Peyer's patch (tissue), 4 donors: ENCODE data around the gene ARF5. TPM values are rescaled to one million over a fixed set of nuclear protein-coding genes. Genes with fewer than 3 reads are reported as not detected.

Experiments used
- DNase-seq, 3 donors: peaks; one replicate each; pipeline ENCODE4 v3.0.0-alpha.2; 2017 to 2019
- H3K27ac ChIP-seq, 4 donors: fragments of 200-600 bp; sonication (generic); one replicate each; pipeline ENCODE4 v1.5.1; 2016 to 2019
- H3K27me3 ChIP-seq, 2 donors: fragments of 200-600 bp; sonication (generic); one replicate each; pipeline ENCODE4 v1.5.1; 2019
- H3K36me3 ChIP-seq, 3 donors: fragments of 200-600 bp; sonication (generic); one replicate each; pipeline ENCODE4 v1.5.1; 2016 to 2019
- H3K4me1 ChIP-seq, 4 donors: fragments of 200-600 bp; sonication (generic); one replicate each; pipeline ENCODE4 v1.5.1; 2016 to 2019
- H3K4me3 ChIP-seq, 4 donors: fragments of 200-600 bp; sonication (generic); 1 replicate in 3 of 4; 2 replicates in 1 of 4; pipeline ENCODE4 v1.5.1; 2016 to 2019; ENCODE audit warnings: mild to moderate bottlenecking in 1 of 4
- H3K9me3 ChIP-seq, 4 donors: fragments of 200-600 bp; sonication (generic); one replicate each; pipeline ENCODE4 v1.5.1; 2016 to 2019; ENCODE audit warnings: mild to moderate bottlenecking in 1 of 4
- CTCF ChIP-seq, 6 experiments: fragments of 450-650 bp in 4 of 6; fragments of 200-600 bp in 2 of 6; sonication (generic) in 1 of 6; IDR thresholded peaks; one replicate each; pipeline ENCODE4 v1.5.1; 2017 to 2019; ENCODE audit warnings: antibody characterized with exemption in 6 of 6, mild to moderate bottlenecking in 3 of 6, moderate library complexity in 1 of 6
- POLR2A ChIP-seq, 2 donors: fragments of 450-650 bp; IDR thresholded peaks; one replicate each; pipeline ENCODE4 v1.5.1; 2017; ENCODE audit warnings: antibody characterized with exemption in 2 of 2, mild to moderate bottlenecking in 2 of 2, moderate library complexity in 2 of 2
- total RNA-seq, 4 donors: library from RNA; depleted of rRNA; stranded (reverse); fragments of >200 nt; gene quantifications; one replicate each; pipeline ENCODE4 v1.1.0, GENCODE V29; 2016

The ARF5 gene
- total RNA-seq, 4 donors from 2014 or later = 52.8 to 149 (median 122) TPM

- TF ChIP-seq POLR2A (IDR thresholded peaks at IDR 0.05) = no peak
- TF ChIP-seq CTCF (IDR thresholded peaks at IDR 0.05) = no peak
- Histone ChIP-seq H3K4me1 (peaks cover 0 to 14% (median 9%) of the 10 kb centered on the region in 4 donors), H3K9me3 (no peaks in the 10 kb centered on the region), H3K27me3 (no peaks in the 10 kb centered on the region), H3K27ac (no peak overlapping the region), H3K36me3 (peaks cover 0 to 21% (median 0%) of the 10 kb centered on the region in 3 donors), H3K4me3 (no peak overlapping the region)
- DNase-seq = no peak
Observed at GRCh38 chr7:127589896-127590295, 1.7 kb downstream of the ARF5 start.

- no peaks in the 10 kb centered on the region for H3K27me3 ChIP-seq
Observed at GRCh38 chr7:127591189-127591588, 3.0 kb downstream of the ARF5 start.

GRCh38 chr7:127591591-127591990, 3.4 kb downstream of the ARF5 start:
- Histone ChIP-seq H3K4me3 (no peak overlapping the region), H3K27ac (no peak overlapping the region), H3K36me3 (peaks cover 0 to 21% (median 0%) of the 10 kb centered on the region in 3 donors), H3K9me3 (no peaks in the 10 kb centered on the region), H3K27me3 (no peaks in the 10 kb centered on the region), H3K4me1 (peaks cover 0 to 14% (median 9%) of the 10 kb centered on the region in 4 donors)
- no peak for DNase-seq
- no peak for TF ChIP-seq CTCF (IDR thresholded peaks at IDR 0.05)
- TF ChIP-seq POLR2A (IDR thresholded peaks at IDR 0.05) = no peak

More at GRCh38 chr7:127591189-127591588, 3.0 kb downstream of the ARF5 start:
- Histone ChIP-seq H3K4me3 (no peak overlapping the region), H3K27ac (no peak overlapping the region), H3K4me1 (peaks cover 0 to 14% (median 9%) of the 10 kb centered on the region in 4 donors), H3K36me3 (peaks cover 0 to 21% (median 0%) of the 10 kb centered on the region in 3 donors), H3K9me3 (no peaks in the 10 kb centered on the region)
- no peak for TF ChIP-seq CTCF (IDR thresholded peaks at IDR 0.05)
- no peak for TF ChIP-seq POLR2A (IDR thresholded peaks at IDR 0.05)
- no peak for DNase-seq

- H3K36me3 ChIP-seq = peaks cover 0 to 21% (median 0%) of the 10 kb centered on the region in 3 donors
- no peaks in the 10 kb centered on the region for H3K27me3 ChIP-seq
- no peaks in the 10 kb centered on the region for H3K9me3 ChIP-seq
- H3K4me1 ChIP-seq = peaks cover 0 to 14% (median 8%) of the 10 kb centered on the region in 4 donors
- no peak overlapping the region for H3K27ac ChIP-seq
- H3K4me3 ChIP-seq = no peak overlapping the region
- no peak for DNase-seq
- no peak for TF ChIP-seq CTCF (IDR thresholded peaks at IDR 0.05)
- no peak for TF ChIP-seq POLR2A (IDR thresholded peaks at IDR 0.05)
Observed at GRCh38 chr7:127592550-127592949, 4.3 kb downstream of the ARF5 start.

GRCh38 chr7:127594490-127594889, 6.3 kb downstream of the ARF5 start:
- Histone ChIP-seq H3K36me3 (peaks cover 0 to 21% (median 0%) of the 10 kb centered on the region in 3 donors), H3K27me3 (no peaks in the 10 kb centered on the region), H3K4me1 (peaks cover 0 to 8% (median under 1%) of the 10 kb centered on the region in 4 donors), H3K4me3 (no peak overlapping the region), H3K9me3 (no peaks in the 10 kb centered on the region), H3K27ac (no peak overlapping the region)
- TF ChIP-seq POLR2A (IDR thresholded peaks at IDR 0.05) (no peak), CTCF (IDR thresholded peaks at IDR 0.05) (no peak)
- DNase-seq = no peak

- no peaks in the 10 kb centered on the region for H3K27me3 ChIP-seq
Observed at GRCh38 chr7:127595737-127596136, 7.5 kb downstream of the ARF5 start.

More at GRCh38 chr7:127595737-127596136, 7.5 kb downstream of the ARF5 start:
- Histone ChIP-seq H3K4me3 (no peak overlapping the region), H3K36me3 (peaks cover 0 to 16% (median 0%) of the 10 kb centered on the region in 3 donors), H3K9me3 (no peaks in the 10 kb centered on the region), H3K27ac (no peak overlapping the region), H3K4me1 (no peaks in the 10 kb centered on the region)
- no peak for DNase-seq
- TF ChIP-seq CTCF (IDR thresholded peaks at IDR 0.05) = no peak
